HG03103 (cell line): ENCODE measurements around the gene PTPRK.
"Not testable (repeated sequence)": the region's sequence is repeated elsewhere in the genome, so short reads cannot be mapped to it uniquely, and the experiment has no call there.

Experiments used
- ATAC-seq: cut with Tn5 transposase; IDR thresholded peaks from one replicate; pipeline ENCODE4 v1.9.1; 2021; ENCODE audit warnings: low read depth; ENCODE audit not compliant: unreplicated experiment

PTPRK gene

DNA sequence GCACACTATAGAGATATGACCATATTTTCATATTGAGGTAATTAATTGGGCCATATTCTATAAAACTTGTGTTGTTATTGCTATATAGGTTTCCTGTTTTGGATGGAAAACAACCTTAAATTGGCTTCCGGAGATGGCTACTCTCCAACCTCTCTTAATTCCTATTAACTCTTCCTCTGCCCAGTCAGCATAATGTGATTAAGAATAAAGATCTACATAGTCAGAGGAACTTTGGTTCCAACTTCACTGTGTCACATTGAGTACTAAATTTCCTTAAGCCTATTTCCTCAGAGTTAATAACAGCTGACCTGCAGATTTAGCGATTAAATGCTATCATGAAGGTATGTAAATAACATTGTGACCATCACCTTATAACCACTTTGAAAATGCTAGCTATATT is 67.7 kb downstream of the PTPRK start:
- no peak for ATAC-seq

DNA sequence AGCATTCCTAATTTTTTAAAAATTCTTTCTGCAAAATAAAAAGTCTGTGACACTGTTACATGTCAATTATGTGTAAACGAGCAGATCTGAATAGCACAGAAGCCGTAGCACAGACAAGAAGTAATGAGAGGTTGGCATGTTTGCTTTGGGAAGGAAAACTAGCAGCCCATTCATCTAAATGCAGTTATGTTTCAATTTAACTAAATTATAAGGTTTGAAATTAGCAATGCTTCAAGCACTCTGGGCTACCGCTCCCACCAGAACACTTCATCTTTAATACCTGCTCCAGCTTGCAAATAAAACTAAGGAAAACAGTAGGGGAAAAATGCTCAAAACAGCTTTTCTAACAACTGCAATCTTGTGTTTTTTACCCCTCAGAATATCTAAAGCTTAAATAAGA is 73.9 kb downstream of the PTPRK start:
- no peak for ATAC-seq

DNA sequence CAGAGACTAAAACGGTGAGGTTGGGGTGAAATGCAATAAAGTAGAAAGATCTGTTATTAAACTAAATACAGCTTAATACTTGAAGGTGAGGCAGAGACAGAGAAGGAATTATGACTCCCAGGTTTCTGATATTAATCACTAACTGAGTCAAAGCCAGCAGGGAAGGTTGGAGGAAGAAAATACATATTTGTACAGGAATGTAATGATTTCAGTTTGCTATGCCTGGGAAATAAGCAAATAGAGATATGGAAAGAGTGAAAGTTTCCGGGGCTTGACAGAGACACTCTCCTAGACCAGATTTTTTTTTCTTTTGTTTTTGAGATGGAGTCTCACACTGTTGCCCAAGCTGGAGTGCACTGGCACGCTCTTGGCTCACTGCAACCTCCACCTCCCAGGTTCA is 76.8 kb downstream of the PTPRK start:
- no peak for ATAC-seq

DNA sequence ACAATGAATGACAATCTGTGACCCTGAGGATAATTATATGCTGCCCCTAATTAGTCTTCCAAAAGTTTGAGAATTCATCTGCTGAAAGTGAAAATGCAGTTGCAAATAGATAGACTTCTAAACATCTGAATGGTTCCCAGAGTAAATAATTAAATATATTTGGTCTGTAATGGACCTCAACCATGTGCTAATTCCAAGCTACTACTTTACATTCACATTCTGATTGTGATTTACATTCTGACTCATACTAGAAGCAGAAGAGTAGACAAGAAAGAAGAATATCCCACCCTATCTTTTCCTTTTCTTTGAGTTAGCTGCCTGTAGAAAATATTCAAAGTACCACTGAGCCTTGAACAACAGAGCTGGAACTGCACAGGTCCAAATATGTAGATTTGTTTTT is 80.8 kb downstream of the PTPRK start:
- no peak for ATAC-seq

- ATAC-seq: no peak
These were observed 82.0 kb downstream of the PTPRK start for GRCh38 chr6:128438393-128438792.

DNA sequence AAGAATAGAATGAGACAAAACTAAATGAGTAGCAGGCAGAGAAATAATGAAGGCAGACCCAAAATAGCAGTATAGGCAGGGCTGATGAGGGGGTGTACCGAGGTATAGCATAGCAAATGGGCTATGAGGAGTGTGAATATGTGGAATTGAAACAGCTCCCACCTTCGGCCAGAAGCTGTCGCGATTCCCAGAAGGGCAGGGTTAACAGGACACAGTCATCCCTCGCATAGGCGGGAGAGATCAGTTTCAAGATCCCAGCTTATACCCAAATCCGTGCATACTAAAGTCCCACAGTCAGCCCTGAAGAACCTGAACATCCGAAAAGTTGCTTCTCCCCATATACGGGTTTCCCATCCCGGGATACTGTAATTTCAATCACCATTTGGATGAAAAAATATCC is 82.7 kb downstream of the PTPRK start:
- ATAC-seq: no peak

DNA sequence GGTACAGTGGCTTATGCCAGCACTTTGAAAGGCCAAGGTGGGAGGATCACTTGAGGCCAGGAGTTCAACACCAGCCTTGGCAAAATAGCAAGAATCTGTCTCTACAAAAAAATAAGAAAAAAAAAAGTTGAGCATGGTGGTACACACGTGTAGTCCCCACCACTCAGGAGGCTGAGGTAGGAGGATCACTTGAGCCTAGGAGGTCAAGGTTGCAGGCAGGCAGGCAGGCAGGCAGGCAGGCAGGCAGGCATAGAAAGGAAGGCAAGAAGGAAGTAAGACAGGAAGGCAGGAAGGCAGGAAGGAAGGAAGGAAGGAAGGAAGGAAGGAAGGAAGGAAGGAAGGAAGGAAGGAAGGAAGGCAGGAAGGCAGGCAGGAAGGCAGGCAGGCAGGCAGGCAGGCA is 85.6 kb downstream of the PTPRK start:
- ATAC-seq: not testable (repeated sequence)

DNA sequence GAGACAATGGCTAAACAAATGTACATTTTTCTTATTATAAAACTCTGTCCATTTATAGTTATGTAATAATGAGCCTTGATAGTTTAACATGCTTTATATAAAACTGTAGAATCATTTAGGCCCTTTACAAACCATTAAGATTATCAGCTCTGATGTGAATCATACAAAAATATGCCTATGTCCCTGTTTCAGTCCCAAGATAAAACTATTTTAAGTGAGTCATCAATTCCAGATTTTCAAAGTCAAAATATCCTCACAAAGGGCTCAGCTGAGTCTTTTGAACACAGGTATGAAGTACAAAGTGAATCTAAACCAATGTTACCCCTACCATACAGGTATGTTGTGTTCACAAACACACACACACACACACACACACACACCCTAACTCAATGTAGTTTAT is 88.0 kb downstream of the PTPRK start:
- no peak for ATAC-seq

DNA sequence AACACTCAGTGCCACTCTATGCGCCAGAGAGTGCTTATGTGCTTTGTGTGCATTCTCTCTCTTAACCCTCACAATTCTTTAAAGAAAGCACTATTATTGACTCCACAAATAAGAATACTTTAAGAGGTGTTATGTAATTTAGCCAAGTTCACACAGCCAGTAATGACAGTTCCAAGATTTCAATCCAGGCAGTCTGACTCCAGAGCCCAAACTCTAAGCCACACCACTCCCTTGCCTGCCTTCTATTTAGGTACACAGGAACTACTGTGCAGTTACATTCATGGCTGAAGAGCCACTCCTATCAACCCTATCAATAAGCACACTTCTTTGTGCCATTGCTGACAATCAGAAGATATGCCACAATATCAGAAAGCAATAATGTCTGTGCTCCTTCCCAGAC is 93.3 kb downstream of the PTPRK start:
- ATAC-seq: no peak

- no peak for ATAC-seq
These were observed 94.5 kb downstream of the PTPRK start for GRCh38 chr6:128425856-128426255.

GRCh38 chr6:128422871-128423270 is 97.5 kb downstream of the PTPRK start:
- ATAC-seq: no peak

DNA sequence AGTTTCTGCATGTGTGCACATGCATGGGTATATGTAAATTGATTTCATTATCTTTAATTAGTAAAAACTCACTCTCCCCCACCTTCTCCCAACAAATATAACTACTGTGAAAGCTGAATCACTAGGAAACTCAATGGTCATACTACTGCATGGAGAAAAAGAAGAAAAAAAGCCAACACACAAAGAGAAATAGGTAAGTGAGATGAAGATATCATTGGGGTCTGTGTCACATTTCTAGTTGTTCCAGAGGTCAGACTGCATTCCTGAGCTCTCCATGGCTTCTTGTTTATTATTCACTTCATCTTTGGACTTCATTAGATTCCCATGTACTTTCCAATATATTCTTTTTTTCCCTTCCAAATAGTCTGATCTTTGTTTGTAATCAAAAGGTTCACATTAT is 98.2 kb downstream of the PTPRK start:
- no peak for ATAC-seq

GRCh38 chr6:128421788-128422187 is 98.6 kb downstream of the PTPRK start:
- no peak for ATAC-seq

DNA sequence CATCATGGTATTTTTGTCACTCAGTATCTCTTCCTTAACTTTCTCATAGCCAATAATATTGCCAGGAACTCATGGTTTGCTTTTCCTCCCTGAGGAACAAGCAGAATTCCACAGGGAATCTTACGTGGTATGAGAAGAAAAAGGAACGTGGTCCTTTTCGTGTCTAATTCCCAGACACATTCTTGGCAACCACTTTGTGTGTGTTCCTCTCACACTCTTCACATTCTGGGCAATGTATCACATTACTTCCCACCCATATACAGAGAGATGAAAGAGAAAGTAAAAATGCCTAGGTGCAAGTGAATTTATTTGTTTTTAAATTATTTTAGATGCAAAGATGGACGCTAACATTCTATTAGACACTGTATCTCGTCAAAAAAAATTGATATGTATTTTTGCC is 102.7 kb downstream of the PTPRK start:
- no peak for ATAC-seq

- ATAC-seq: no peak
These were observed 105.0 kb downstream of the PTPRK start for GRCh38 chr6:128415387-128415786.

DNA sequence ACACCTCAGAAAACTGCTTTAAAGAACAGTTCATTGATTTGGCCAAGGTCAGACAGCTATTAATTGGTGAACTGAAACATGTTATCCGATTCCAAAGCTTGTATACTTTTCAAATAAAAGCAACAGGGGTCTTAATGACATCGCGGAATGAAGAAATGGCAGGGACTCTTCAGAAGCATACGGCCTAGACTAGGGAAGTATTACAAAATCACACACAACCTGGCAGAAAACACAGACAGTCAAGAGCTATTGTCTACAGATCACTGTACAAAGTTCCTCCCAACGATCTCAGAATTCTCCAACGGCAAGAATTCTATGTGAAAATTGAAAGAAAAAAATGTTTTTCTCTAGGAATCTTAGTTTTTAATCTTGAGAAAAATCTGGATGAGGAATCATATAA is 105.5 kb downstream of the PTPRK start:
- ATAC-seq: no peak

DNA sequence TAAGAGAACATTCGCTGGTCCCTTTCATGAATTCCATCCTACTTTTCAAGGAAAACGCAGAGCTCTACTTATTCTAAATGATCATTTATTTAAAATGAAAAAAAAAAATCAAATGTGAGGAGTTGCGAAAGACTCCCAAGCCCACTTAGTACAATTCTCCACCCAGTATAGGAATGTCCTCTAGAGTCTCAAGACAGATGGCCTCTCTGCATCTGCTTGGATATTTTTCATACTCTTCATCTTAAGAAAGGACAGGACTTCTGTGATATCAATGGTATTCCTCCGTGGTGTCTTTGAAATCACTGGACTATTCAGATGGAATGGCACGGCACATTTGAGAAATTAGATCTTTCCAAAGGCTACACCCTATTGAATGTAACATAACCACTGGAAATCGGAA is 107.1 kb downstream of the PTPRK start:
- no peak for ATAC-seq

GRCh38 chr6:128412680-128413079 is 107.7 kb downstream of the PTPRK start:
- no peak for ATAC-seq

- ATAC-seq: no peak
These were observed 109.8 kb downstream of the PTPRK start for GRCh38 chr6:128410584-128410983.

- ATAC-seq: no peak
These were observed 111.4 kb downstream of the PTPRK start for GRCh38 chr6:128409003-128409402.

DNA sequence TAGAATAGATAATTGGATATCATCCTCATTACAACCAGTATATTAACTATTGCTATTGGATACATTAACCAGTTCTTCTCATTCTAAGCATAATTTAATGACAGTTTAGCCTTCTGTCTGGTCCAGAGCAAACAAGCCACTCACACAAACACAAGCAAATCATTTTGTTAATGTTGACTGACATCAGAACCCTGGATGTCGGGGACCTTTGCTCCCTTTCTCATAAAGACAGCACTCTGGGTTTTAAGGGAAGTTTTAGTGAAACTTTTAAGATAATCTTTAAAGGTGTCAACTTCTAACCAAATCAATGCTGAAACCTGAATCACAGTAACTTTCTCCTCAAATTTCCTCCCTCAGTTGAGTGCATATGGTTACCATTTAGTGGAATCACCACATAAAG is 113.9 kb downstream of the PTPRK start:
- ATAC-seq: no peak

GRCh38 chr6:128403618-128404444 is 116.6 kb downstream of the PTPRK start:
- ATAC-seq: no peak

DNA sequence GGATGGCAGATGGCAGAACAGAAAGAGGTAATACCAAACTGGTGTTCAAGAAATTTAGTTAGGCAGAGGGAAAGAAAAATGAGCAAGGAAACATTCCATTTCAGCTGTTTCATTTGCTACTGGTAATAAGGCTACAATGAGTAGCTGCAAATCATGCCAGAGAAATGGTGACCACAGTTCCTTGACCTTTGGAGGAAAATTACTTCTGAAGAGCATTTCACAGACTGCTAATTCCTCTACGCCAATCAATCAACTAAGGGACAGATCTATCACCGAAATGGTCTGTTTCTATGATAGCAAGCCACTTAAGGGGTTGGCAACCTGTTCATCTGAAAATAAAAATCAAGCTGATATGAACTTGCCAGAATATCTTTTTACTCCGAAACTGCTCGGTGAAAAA is 119.5 kb downstream of the PTPRK start:
- ATAC-seq: no peak
